Measurements from ENCODE around the gene MTURN.

Gene MTURN

GRCh38 chr7:30142710-30143109, 7.9 kb downstream of the MTURN start:
- Histone ChIP-seq H3K9ac (no peak overlapping the region), H3K27ac (no peak overlapping the region), H3K9me3 (replicated peaks in 1 of 11) (no peaks in the 10 kb centered on the region), H4K20me1 (peaks cover 0 to 50% (median 0%) of the 10 kb centered on the region in 11 experiments; a peak in 4 of 22 replicates), H3K27me3 (peaks cover 0 to 9% (median 4%) of the 10 kb centered on the region in 11 experiments; a peak in 13 of 22 replicates), H3K4me1 (peaks cover 26 to 34% (median 29%) of the 10 kb centered on the region in 10 experiments), H3K36me3 (no peaks in the 10 kb centered on the region), H3K4me3 (no peak overlapping the region), H3K4me2 (no peak overlapping the region)
- TF ChIP-seq Cebpa-rat (IDR thresholded peaks at IDR 0.05): no peak

- Histone ChIP-seq H3K4me3 (no peak overlapping the region), H3K27me3 (0 out of 22 replicates have a peak, but pooled peaks cover 0 to under 1% (median 0%) of the 10 kb centered on the region in 11 experiments), H3K27ac (no peak overlapping the region), H3K4me1 (peaks cover 37 to 44% (median 40%) of the 10 kb centered on the region in 10 experiments), H3K36me3 (no peaks in the 10 kb centered on the region), H3K4me2 (no peak overlapping the region), H4K20me1 (peaks cover 0 to 50% (median 0%) of the 10 kb centered on the region in 11 experiments; a peak in 4 of 22 replicates), H3K9me3 (replicated peaks in 1 of 11) (no peaks in the 10 kb centered on the region), H3K9ac (no peak overlapping the region)
- no peak for TF ChIP-seq Cebpa-rat (IDR thresholded peaks at IDR 0.05)
These were observed 9.0 kb downstream of the MTURN start for GRCh38 chr7:30143748-30144251.

- TF ChIP-seq Cebpa-rat (IDR thresholded peaks at IDR 0.05): no peak
- Histone ChIP-seq H3K4me1 (peaks cover 47 to 54% (median 50%) of the 10 kb centered on the region in 10 experiments), H3K27me3 (no peaks in the 10 kb centered on the region), H3K9ac (no peak overlapping the region), H3K9me3 (replicated peaks in 1 of 11) (no peaks in the 10 kb centered on the region), H3K27ac (no peak overlapping the region), H3K4me2 (peak overlapping the region in 9 of 11 experiments; percentile 32 to 88 (median 73); a peak in 8 of 22 replicates), H4K20me1 (peaks cover 0 to 43% (median 0%) of the 10 kb centered on the region in 11 experiments; a peak in 4 of 22 replicates), H3K36me3 (peaks cover 0 to 3% (median 0%) of the 10 kb centered on the region in 11 experiments; a peak in 1 of 22 replicates), H3K4me3 (no peak overlapping the region)
These were observed 10.0 kb downstream of the MTURN start for GRCh38 chr7:30144657-30145306.

GRCh38 chr7:30145426-30145970, 10.7 kb downstream of the MTURN start:
- Histone ChIP-seq H3K27ac (peak overlapping the region in 8 of 11 experiments; percentile 46 to 72 (median 60); a peak in 14 of 22 replicates), H3K9ac (peak overlapping the region in 4 of 11 experiments; percentile 42 to 53 (median 44); a peak in 3 of 22 replicates), H3K4me2 (peak overlapping the region; percentile 56 to 88 (median 76); a peak in 20 of 22 replicates), H3K27me3 (no peaks in the 10 kb centered on the region), H3K36me3 (peaks cover 0 to 10% (median 0%) of the 10 kb centered on the region in 11 experiments; a peak in 3 of 22 replicates), H4K20me1 (peaks cover 0 to 40% (median 0%) of the 10 kb centered on the region in 11 experiments; a peak in 3 of 22 replicates), H3K4me3 (no peak overlapping the region), H3K4me1 (peaks cover 50 to 61% (median 54%) of the 10 kb centered on the region in 10 experiments), H3K9me3 (replicated peaks in 1 of 11) (no peaks in the 10 kb centered on the region)
- no peak for TF ChIP-seq Cebpa-rat (IDR thresholded peaks at IDR 0.05)

- peaks cover 50 to 68% (median 60%) of the 10 kb centered on the region in 10 experiments for H3K4me1 ChIP-seq
- no peaks in the 10 kb centered on the region for H3K27me3 ChIP-seq
- H3K4me2 ChIP-seq: peak overlapping the region; percentile 56 to 88 (median 76)
- TF ChIP-seq Cebpa-rat (IDR thresholded peaks at IDR 0.05): no peak
- H3K9me3 ChIP-seq (replicated peaks in 1 of 11): no peaks in the 10 kb centered on the region
- peaks cover 0 to 36% (median 0%) of the 10 kb centered on the region in 11 experiments; a peak in 2 of 22 replicates for H4K20me1 ChIP-seq
- no peak overlapping the region for H3K4me3 ChIP-seq
- peak overlapping the region in 8 of 11 experiments; percentile 46 to 72 (median 60); a peak in 16 of 22 replicates for H3K27ac ChIP-seq
- H3K9ac ChIP-seq: peak overlapping the region in 6 of 11 experiments; percentile 2 to 53 (median 44); a peak in 7 of 22 replicates
- H3K36me3 ChIP-seq: peaks cover 0 to 17% (median 0%) of the 10 kb centered on the region in 11 experiments; a peak in 5 of 22 replicates
These were observed 11.4 kb downstream of the MTURN start for GRCh38 chr7:30146127-30146612.

GRCh38 chr7:30147223-30147622, 12.4 kb downstream of the MTURN start:
- Histone ChIP-seq H3K36me3 (peaks cover 0 to 28% (median 0%) of the 10 kb centered on the region in 11 experiments; a peak in 6 of 22 replicates), H4K20me1 (peaks cover 0 to 36% (median 0%) of the 10 kb centered on the region in 11 experiments; a peak in 2 of 22 replicates), H3K9ac (peak overlapping the region in 8 of 11 experiments; percentile 10 to 36 (median 16); a peak in 7 of 22 replicates), H3K27ac (peak overlapping the region in 8 of 11 experiments; percentile 27 to 72 (median 60); a peak in 15 of 22 replicates), H3K4me1 (peaks cover 50 to 72% (median 67%) of the 10 kb centered on the region in 10 experiments), H3K4me3 (no peak overlapping the region), H3K27me3 (no peaks in the 10 kb centered on the region), H3K4me2 (peak overlapping the region; percentile 25 to 88 (median 76)), H3K9me3 (replicated peaks in 1 of 11) (no peaks in the 10 kb centered on the region)
- TF ChIP-seq Cebpa-rat (IDR thresholded peaks at IDR 0.05): no peak

- no peaks in the 10 kb centered on the region for H3K27me3 ChIP-seq
- peaks cover 0 to 36% (median 0%) of the 10 kb centered on the region in 11 experiments; a peak in 2 of 22 replicates for H4K20me1 ChIP-seq
- H3K4me2 ChIP-seq: peak overlapping the region in 10 of 11 experiments; percentile 72 to 88 (median 78); a peak in 19 of 22 replicates
- no peak overlapping the region for H3K4me3 ChIP-seq
- TF ChIP-seq Cebpa-rat (IDR thresholded peaks at IDR 0.05): no peak
- H3K4me1 ChIP-seq: peaks cover 50 to 78% (median 73%) of the 10 kb centered on the region in 10 experiments
- no peaks in the 10 kb centered on the region for H3K9me3 ChIP-seq (replicated peaks in 1 of 11)
- peak overlapping the region in 5 of 11 experiments; percentile 37 to 69 (median 58); a peak in 9 of 22 replicates for H3K27ac ChIP-seq
- peaks cover 0 to 33% (median 0%) of the 10 kb centered on the region in 11 experiments; a peak in 6 of 22 replicates for H3K36me3 ChIP-seq
- peak overlapping the region in 2 of 11 experiments; percentile 12 to 16; a peak in 2 of 22 replicates for H3K9ac ChIP-seq
These were observed 13.0 kb downstream of the MTURN start for GRCh38 chr7:30147785-30148184.

GRCh38 chr7:30148426-30148825, 13.6 kb downstream of the MTURN start:
- H4K20me1 ChIP-seq: peaks cover 0 to 35% (median 0%) of the 10 kb centered on the region in 11 experiments; a peak in 2 of 22 replicates
- peak overlapping the region in 1 of 11 experiments; percentile 25; a peak in 2 of 22 replicates for H3K9ac ChIP-seq
- peaks cover 50 to 84% (median 77%) of the 10 kb centered on the region in 10 experiments for H3K4me1 ChIP-seq
- H3K27ac ChIP-seq: peak overlapping the region in 7 of 11 experiments; percentile 46 to 69 (median 61); a peak in 14 of 22 replicates
- H3K27me3 ChIP-seq: no peaks in the 10 kb centered on the region
- H3K9me3 ChIP-seq (replicated peaks in 1 of 11): no peaks in the 10 kb centered on the region
- H3K4me2 ChIP-seq: peak overlapping the region; percentile 72 to 88 (median 76)
- H3K4me3 ChIP-seq: no peak overlapping the region
- H3K36me3 ChIP-seq: peaks cover 0 to 35% (median 0%) of the 10 kb centered on the region in 11 experiments; a peak in 6 of 22 replicates
- TF ChIP-seq Cebpa-rat (IDR thresholded peaks at IDR 0.05): no peak

All from BLaER1 treated with 17β-estradiol and CSF1 and Interleukin-3, amounts not matched to agents 10 nM and 100 nM (cell line).